Stimulated activated CD8-positive, alpha-beta memory T cell treated with anti-CD3 and anti-CD28 coated beads, Interleukin-2, amount 100 ng/mL, for 48 hours (primary cell): Measurements from ENCODE around the gene RHOT2.

Source experiments
- DNase-seq, 2 donors: peaks; one replicate each; pipeline ENCODE4 v3.0.0-alpha.2; 2020; ENCODE audit warnings: low read depth in 2 of 2

Gene RHOT2

GRCh38 chr16:632486-633335 is 35.2 kb upstream of the RHOT2 start:
- no peak for DNase-seq

GRCh38 chr16:633336-634050 is 34.4 kb upstream of the RHOT2 start:
- DNase-seq = no peak

- DNase-seq = no peak
These were observed 33.8 kb upstream of the RHOT2 start for GRCh38 chr16:634051-634670.

GRCh38 chr16:634996-635395 is 32.9 kb upstream of the RHOT2 start:
- no peak for DNase-seq

- DNase-seq = no peak
These were observed 32.2 kb upstream of the RHOT2 start for GRCh38 chr16:635573-636205.

- DNase-seq = peak; percentile 86 to 88
These were observed 31.5 kb upstream of the RHOT2 start, which contains the start of gene METTL26 for GRCh38 chr16:636206-637080. Gene METTL26 (minus strand): TSS chr16:636305. CDS start chr16:636290, 15 bp downstream.

- peak; percentile 85 to 87 for DNase-seq
These were observed 30.6 kb upstream of the RHOT2 start for GRCh38 chr16:637081-638018.

- no peak for DNase-seq
These were observed 29.8 kb upstream of the RHOT2 start for GRCh38 chr16:638034-638543.

GRCh38 chr16:638836-639235 is 29.1 kb upstream of the RHOT2 start:
- DNase-seq = no peak

GRCh38 chr16:640614-641013 is 27.3 kb upstream of the RHOT2 start:
- no peak for DNase-seq

- peak; percentile 75 to 76 for DNase-seq
These were observed 26.4 kb upstream of the RHOT2 start, which contains the start of gene MCRIP2 for GRCh38 chr16:641326-642188. Gene MCRIP2 (plus strand): TSS chr16:641828. CDS start chr16:641992, 164 bp downstream.

GRCh38 chr16:642189-643049 is 25.5 kb upstream of the RHOT2 start:
- DNase-seq = no peak

GRCh38 chr16:643050-643368 is 24.9 kb upstream of the RHOT2 start:
- no peak for DNase-seq

GRCh38 chr16:644556-644955 is 23.4 kb upstream of the RHOT2 start:
- no peak for DNase-seq

GRCh38 chr16:645852-646678 is 21.9 kb upstream of the RHOT2 start:
- no peak for DNase-seq

- no peak for DNase-seq
These were observed 21.2 kb upstream of the RHOT2 start for GRCh38 chr16:646679-647172.
